ENCODE results near the gene SEMA7A.

Gene SEMA7A

DNA sequence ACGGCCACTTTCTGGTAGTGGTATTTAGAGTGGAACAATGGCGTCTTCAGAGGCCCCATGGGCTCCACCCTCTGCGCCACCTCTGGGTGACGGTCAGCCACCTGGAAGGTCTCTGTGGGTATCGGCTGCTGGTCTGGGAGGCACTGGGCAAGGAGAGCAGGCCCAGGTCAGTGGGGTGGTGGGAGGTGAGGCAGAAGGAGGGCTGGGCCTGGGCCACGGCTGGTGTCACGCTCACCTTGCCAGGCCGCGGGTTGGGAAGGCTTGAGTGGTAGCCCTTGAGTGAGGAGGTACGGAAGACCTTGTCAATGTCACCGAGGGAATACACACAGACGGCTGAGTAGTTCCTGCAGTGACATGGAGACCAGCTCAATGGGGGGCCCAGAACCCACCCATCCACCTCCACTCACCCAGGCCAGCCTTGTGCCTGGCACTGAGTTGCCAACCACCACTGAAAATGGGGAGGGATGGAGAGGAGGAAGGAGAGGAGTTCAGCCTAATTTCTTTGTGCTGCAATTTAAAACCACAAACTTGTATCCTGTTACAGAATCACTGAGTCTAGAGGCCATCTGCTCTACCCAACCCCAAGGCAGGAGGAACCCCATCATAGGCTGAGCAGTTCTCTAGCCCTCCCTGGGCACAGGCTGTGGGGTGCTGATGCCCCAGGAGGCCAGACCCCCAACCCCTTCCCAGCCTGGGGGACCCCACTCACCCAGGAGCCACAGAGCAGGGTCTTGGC lies 19.0 kb downstream of the SEMA7A start:
- DNase-seq, result no peak

- no peak for DNase-seq
These were observed 19.6 kb downstream of the SEMA7A start for GRCh38 chr15:74414081-74414580.

- no peak for DNase-seq
These were observed 20.2 kb downstream of the SEMA7A start for GRCh38 chr15:74413350-74414080.

DNA sequence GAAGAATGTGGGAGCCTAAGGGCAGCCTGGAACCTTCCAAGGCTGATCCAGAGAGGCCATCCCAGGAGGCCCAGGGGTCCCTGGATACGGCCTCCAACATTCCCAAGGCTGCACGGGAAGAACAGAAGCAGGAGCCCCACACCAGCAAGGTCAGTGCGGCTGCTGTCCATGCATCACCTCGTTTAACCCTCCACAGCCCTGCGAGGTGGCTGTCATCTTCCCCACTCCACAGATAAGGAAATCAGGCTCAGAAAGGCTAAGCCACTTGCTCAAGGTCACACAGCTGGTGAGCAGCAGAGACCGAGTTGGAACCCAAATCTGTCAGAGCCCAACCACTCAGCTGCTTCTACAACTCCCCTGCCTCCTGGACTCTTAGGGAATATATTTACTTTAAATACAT lies 21.6 kb downstream of the SEMA7A start:
- no peak for DNase-seq

- no peak for DNase-seq
These were observed 22.1 kb downstream of the SEMA7A start for GRCh38 chr15:74411686-74412085.

GRCh38 chr15:74410502-74410901 lies 23.3 kb downstream of the SEMA7A start:
- DNase-seq, result no peak

- no peak for DNase-seq
These were observed 24.5 kb downstream of the SEMA7A start for GRCh38 chr15:74409225-74409624.

- DNase-seq, result no peak
These were observed 24.9 kb downstream of the SEMA7A start for GRCh38 chr15:74408815-74409214.

DNA sequence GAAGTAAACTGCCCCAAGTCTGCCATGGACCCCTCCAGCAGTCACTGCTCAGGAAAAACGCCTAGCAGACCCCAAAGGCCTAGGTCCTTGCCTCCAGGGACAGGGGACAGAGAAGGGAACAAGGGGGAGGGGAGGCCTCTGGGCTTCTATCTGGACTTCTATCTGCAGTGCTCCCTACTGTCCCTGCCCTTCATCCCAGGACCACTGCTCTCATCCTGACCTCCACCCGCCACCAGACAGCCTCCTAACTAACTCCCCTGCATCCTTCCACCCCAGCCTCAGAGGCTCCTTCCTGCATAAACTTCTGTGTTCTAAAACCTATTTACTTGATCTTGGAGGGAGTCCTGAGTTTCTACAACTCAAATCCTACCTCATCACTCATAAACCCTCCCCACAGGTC lies 25.4 kb downstream of the SEMA7A start:
- no peak for DNase-seq

DNA sequence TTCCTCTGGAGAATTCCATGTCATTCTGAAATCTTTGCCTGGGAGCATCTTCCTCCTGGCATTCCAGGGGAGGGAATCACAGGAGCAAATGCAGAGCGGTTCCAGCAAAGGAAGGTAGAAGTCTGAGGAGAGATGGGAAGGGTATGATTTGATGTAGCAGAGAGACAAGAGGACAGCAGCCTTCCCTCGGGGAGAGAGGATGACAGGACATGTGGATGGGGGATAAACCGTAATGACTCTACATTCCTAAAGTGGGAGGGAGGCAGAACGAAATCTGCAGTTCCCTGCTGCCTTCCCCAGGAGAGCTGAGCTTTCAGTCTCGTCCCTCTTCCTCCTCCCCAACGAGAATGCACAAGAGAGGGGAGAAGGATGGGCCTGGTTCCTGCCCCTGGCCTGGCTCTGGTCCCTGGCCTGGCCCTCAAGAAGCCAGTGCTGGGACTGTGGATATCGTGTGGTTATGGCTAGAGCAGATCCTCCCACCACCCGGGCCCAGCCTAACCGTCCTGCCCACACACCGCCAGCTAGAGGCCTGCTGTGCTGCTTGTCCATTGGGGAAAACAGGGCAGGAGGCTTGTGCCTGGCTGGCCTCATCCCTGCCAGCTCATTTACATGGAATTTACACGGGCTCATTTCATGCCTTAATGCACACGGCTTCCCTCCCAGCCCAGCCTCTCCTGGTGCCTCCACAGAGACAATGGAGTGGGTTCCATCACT lies 26.6 kb downstream of the SEMA7A start:
- peak; percentile 97 for DNase-seq

DNA sequence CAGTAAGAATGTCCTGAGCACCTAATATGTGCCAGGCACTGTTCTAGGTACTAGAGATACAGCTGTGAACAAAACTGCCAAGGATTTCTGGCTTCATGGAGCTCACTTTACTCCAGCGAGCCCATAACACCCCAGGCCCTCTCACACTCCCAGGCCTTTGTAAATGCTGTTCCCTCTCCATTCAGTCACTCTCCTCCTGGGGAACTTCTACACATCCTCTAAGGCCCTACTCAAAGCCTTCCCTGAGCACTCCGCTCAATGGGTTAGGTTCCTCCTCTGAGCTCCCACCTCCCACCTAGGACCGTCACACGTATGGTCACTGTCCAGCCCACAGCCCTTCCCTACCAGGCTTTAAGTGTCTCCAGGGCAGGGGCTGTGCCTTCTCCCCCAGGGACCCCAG lies 27.2 kb downstream of the SEMA7A start:
- DNase-seq, result no peak

DNA sequence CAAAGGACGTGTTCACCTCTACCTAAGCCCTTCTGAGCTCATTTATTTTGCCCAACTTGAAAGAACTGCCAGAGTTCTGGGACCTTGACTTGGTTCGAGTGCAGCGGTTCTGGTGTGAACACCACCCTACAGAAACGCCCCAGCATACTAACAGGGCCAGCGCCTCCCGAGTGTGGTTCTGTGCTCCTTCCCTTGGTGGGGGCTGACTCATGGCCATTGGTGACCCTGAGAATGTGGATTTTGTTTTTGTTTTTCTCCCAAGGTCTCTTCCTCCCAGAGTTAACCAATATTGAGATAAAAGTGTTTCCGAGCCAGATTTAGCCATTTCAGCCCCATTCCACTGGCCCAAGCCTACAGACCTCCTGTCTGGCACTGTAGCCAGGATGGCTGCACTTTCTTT lies 27.9 kb downstream of the SEMA7A start:
- no peak for DNase-seq

DNA sequence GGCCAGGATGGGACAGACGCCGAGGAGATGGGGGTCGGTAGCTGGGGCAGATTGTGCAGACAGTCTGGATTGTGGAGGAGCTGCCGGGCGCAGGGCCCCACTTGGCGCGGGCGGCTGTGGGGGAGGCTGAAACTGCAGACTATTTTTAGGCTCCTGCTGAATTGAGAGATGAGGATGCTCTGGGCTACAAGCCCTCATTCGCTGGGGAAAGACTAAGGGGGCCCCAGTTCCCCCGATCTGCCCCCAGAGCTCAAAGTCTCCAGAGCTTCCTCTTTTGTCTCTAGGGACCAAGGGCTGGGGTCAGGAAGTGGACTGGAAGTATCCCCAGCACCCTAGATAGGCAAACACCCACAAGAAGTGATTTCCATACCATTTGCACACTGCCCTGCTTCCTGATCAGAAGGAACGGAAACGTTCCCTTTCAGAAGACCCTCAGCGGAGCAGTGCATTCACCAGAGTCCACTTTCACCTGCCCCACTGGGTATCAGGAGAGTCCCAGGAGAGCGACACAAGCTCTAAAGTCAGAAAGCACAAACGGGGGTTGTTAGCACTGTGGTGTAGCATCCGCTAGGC lies 29.7 kb downstream of the SEMA7A start:
- no peak for DNase-seq

DNA sequence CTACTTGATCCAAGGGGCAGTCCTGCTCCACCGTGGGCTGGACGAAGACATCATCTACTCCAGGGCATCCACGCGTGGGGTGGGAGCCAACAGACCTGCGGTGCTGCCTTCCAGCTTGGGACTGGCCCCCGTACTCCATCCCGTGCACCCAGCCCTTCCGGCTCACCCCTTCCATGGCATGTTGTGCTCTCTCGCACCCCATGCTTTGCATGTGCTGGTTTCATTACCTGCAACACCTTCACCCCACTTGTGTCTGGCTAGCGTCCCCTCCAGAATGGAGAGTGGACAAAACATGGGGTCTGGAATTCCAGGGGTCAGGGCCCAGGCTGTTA lies 30.2 kb downstream of the SEMA7A start:
- DNase-seq, result no peak

- DNase-seq, result no peak
These were observed 30.7 kb downstream of the SEMA7A start for GRCh38 chr15:74402873-74403587.

- no peak for DNase-seq
These were observed 31.4 kb downstream of the SEMA7A start for GRCh38 chr15:74402337-74402841.

GRCh38 chr15:74400915-74401757 lies 32.6 kb downstream of the SEMA7A start:
- DNase-seq, result no peak

DNA sequence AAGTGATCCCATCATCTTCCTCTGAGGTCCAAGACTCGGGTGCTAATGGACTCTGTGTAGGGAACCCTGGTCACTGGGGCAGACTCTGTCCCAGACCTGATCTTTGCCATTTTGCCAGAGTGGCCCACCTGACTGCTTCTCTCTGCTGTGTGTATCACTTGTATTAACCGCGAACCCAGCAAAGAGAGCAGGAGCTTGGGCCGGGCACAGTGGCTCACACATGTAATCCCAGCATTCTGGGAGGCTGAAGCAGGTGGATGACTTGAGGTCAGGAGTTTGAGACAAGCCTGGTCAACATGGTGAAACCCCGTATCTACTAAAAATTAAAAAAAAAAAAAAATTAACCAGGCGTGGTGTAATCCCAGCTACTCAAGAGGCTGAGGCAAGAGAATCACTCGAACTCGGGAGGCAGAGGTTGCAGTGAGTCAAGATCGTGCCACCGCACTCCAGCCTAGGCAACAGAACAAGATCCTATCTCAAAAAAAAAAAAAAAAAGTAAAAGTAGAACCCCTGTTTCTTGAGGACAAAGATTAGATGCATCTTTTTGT lies 33.4 kb downstream of the SEMA7A start:
- no peak for DNase-seq

GRCh38 chr15:74399511-74400312 lies 34.0 kb downstream of the SEMA7A start:
- peak; percentile 39 for DNase-seq

DNA sequence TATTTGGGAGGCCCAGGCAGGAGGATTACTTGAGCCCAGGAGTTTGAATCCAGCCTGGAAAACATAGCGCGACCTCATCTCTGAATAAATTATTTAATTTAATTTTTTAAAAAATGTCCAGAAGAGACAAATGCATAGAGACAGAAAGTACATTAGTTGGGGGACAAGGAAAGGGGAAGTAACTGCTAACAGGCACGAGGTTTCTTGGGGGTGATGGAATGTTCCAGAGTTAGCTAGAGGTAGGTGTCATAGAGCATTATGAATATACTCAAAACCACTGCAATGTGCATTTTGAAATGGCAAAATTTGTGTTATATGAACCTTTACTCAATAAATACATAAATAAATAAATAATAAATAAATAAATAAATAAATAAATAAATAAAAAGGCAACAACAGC lies 34.7 kb downstream of the SEMA7A start:
- no peak for DNase-seq
